DND-41 (cell line): ENCODE results near the gene PHC3.

Source experiments
- ATAC-seq: fragments of 200-7000 bp; cut with Tn5 transposase; 3 replicates; pipeline ENCODE4 v1.9.1; 2021; ENCODE audit warnings: low read depth; ENCODE audit not compliant: insufficient read depth
- DNase-seq: peaks from one replicate; pipeline ENCODE4 v3.0.0-alpha.2; 2020
- H2AFZ ChIP-seq: 2 replicates; pipeline ENCODE4 v1.6.0; 2012; ENCODE audit warnings: low read depth, low read length
- H3K27ac ChIP-seq: 2 replicates; pipeline ENCODE4 v1.5.1; 2012; ENCODE audit warnings: low read length, inconsistent platforms
- H3K27me3 ChIP-seq: fragments of 200-600 bp; sonication (generic); 2 replicates; pipeline ENCODE4 v1.6.0; 2012; ENCODE audit warnings: low read length, mild to moderate bottlenecking, inconsistent platforms; ENCODE audit not compliant: insufficient read depth, poor library complexity
- H3K36me3 ChIP-seq: 2 replicates; pipeline ENCODE4 v1.5.1; 2012; ENCODE audit warnings: low read length, inconsistent platforms; ENCODE audit not compliant: insufficient read depth
- H3K4me1 ChIP-seq: 2 replicates; pipeline ENCODE4 v1.5.1; 2012; ENCODE audit warnings: mild to moderate bottlenecking, low read length; ENCODE audit not compliant: insufficient read depth
- H3K4me2 ChIP-seq: 2 replicates; pipeline ENCODE4 v1.6.0; 2012; ENCODE audit warnings: mild to moderate bottlenecking, moderate library complexity, low read length, inconsistent platforms; ENCODE audit not compliant: insufficient read depth
- H3K4me3 ChIP-seq, 2 experiments: fragments of 200-600 bp in 1 of 2; shearing (Covaris generic) in 1 of 2; 2 replicates each; pipeline ENCODE4 v1.5.1; 2012 to 2016; ENCODE audit warnings: inconsistent platforms in 2 of 2, low read length in 2 of 2, mild to moderate bottlenecking in 2 of 2, low read depth in 1 of 2, moderate library complexity in 1 of 2
- H3K79me2 ChIP-seq: 2 replicates; pipeline ENCODE4 v1.6.0; 2012; ENCODE audit warnings: low read length, inconsistent platforms; ENCODE audit not compliant: insufficient read depth
- H3K9ac ChIP-seq: 2 replicates; pipeline ENCODE4 v1.6.0; 2012; ENCODE audit warnings: low read depth, mild to moderate bottlenecking, inconsistent platforms, low read length, moderate library complexity
- H3K9me3 ChIP-seq: 2 replicates; pipeline ENCODE4 v1.5.1; 2012; ENCODE audit warnings: low read length, moderate library complexity, mild to moderate bottlenecking, inconsistent platforms; ENCODE audit not compliant: insufficient read depth, severe bottlenecking
- H4K20me1 ChIP-seq: 2 replicates; pipeline ENCODE4 v1.6.0; 2012; ENCODE audit warnings: low read length; ENCODE audit not compliant: insufficient read depth
- CTCF ChIP-seq: IDR thresholded peaks from 2 replicates; pipeline ENCODE4 v1.5.1; 2012; ENCODE audit warnings: borderline replicate concordance, low read length, moderate library complexity, mild to moderate bottlenecking; ENCODE audit not compliant: poor library complexity, severe bottlenecking; ENCODE audit errors: extremely low read depth
- EZH2 ChIP-seq: IDR thresholded peaks from 3 replicates; pipeline ENCODE4 v1.6.1; 2012; ENCODE audit warnings: borderline replicate concordance, low read depth, mild to moderate bottlenecking, moderate library complexity, low read length, inconsistent platforms; ENCODE audit not compliant: severe bottlenecking

The PHC3 gene

GRCh38 chr3:170089862-170090600 is 91.5 kb downstream of the PHC3 start:
- no peaks in the 10 kb centered on the region for H4K20me1 ChIP-seq
- TF ChIP-seq CTCF (no peak), EZH2 (no peak)
- no peak overlapping the region for H3K9ac ChIP-seq
- no peaks in the 10 kb centered on the region for H3K27me3 ChIP-seq
- no peaks in the 10 kb centered on the region for H3K4me1 ChIP-seq
- no peaks in the 10 kb centered on the region for H3K79me2 ChIP-seq
- H3K4me3 ChIP-seq = no peak overlapping the region
- peaks cover 83% of the 10 kb centered on the region for H3K36me3 ChIP-seq
- H2AFZ ChIP-seq = no peak overlapping the region
- no peak overlapping the region for H3K27ac ChIP-seq
- no peak overlapping the region for H3K4me2 ChIP-seq
- DNase-seq = no peak
- no peak for ATAC-seq
- H3K9me3 ChIP-seq = no peaks in the 10 kb centered on the region

- Histone ChIP-seq H3K9ac (no peak overlapping the region), H3K4me1 (no peaks in the 10 kb centered on the region), H3K4me2 (no peak overlapping the region), H2AFZ (no peak overlapping the region), H4K20me1 (no peaks in the 10 kb centered on the region), H3K27me3 (no peaks in the 10 kb centered on the region), H3K4me3 (no peak overlapping the region), H3K36me3 (peaks cover 51% of the 10 kb centered on the region), H3K9me3 (no peaks in the 10 kb centered on the region), H3K79me2 (no peaks in the 10 kb centered on the region), H3K27ac (no peak overlapping the region)
- DNase-seq = no peak
- no peak for ATAC-seq
- TF ChIP-seq EZH2 = no peak
- TF ChIP-seq CTCF = no peak
Measured at GRCh38 chr3:170085396-170085795, 96.1 kb downstream of the PHC3 start.

- H3K27ac ChIP-seq = no peak overlapping the region
- TF ChIP-seq EZH2 = no peak
- no peak for TF ChIP-seq CTCF
Measured at GRCh38 chr3:170083343-170083742, 98.2 kb downstream of the PHC3 start.

More at GRCh38 chr3:170083343-170083742, 98.2 kb downstream of the PHC3 start:
- DNase-seq (no peak), ATAC-seq (no peak)
- no peaks in the 10 kb centered on the region for H3K4me1 ChIP-seq
- no peaks in the 10 kb centered on the region for H3K9me3 ChIP-seq
- no peaks in the 10 kb centered on the region for H4K20me1 ChIP-seq
- no peak overlapping the region for H3K4me2 ChIP-seq
- H3K9ac ChIP-seq = no peak overlapping the region
- no peaks in the 10 kb centered on the region for H3K79me2 ChIP-seq
- no peaks in the 10 kb centered on the region for H3K27me3 ChIP-seq
- H3K36me3 ChIP-seq = peaks cover 41% of the 10 kb centered on the region
- no peak overlapping the region for H2AFZ ChIP-seq
- H3K4me3 ChIP-seq = no peak overlapping the region
